ENCODE measurements around the gene ARHGAP15.

ARHGAP15 gene

GRCh38 chr2:143787674-143788073, 658.5 kb downstream of the ARHGAP15 start:
- H3K27ac ChIP-seq (ENCODE audit: low read depth, low read length): no peak overlapping the region
- H3K27me3 ChIP-seq (ENCODE audit: control insufficient read depth, low read length): no peaks in the 10 kb centered on the region
- no peaks in the 10 kb centered on the region for H3K79me2 ChIP-seq (ENCODE audit: control insufficient read depth, low read length)
- TF ChIP-seq EZH2phosphoT487 (IDR thresholded peaks at IDR 0.05; ENCODE audit: borderline replicate concordance, low read length) (no peak), CTCF (IDR thresholded peaks at IDR 0.05; ENCODE audit: low read depth, low read length, poor library complexity, severe bottlenecking) (no peak)
- H3K4me1 ChIP-seq (ENCODE audit: control insufficient read depth, low read length): no peaks in the 10 kb centered on the region
- no peaks in the 10 kb centered on the region for H3F3A ChIP-seq (ENCODE audit: control insufficient read depth, insufficient read depth)
- no peaks in the 10 kb centered on the region for H3K9me3 ChIP-seq (ENCODE audit: control insufficient read depth, insufficient read depth, low read length)
- H3K4me3 ChIP-seq (ENCODE audit: low read length): no peak overlapping the region
- H3K9me2 ChIP-seq (replicated peaks; ENCODE audit: control insufficient read depth, low read length): no peaks in the 10 kb centered on the region
- no peaks in the 10 kb centered on the region for H4K20me1 ChIP-seq (ENCODE audit: control insufficient read depth, insufficient read depth, low read depth, low read length)
- H3K36me3 ChIP-seq (ENCODE audit: control insufficient read depth, low read length): no peaks in the 10 kb centered on the region
- H3K4me2 ChIP-seq (ENCODE audit: low read length): no peak overlapping the region

- H3K4me3 ChIP-seq (ENCODE audit: low read length): no peak overlapping the region
Observed at GRCh38 chr2:143792602-143793001, 663.4 kb downstream of the ARHGAP15 start.

GRCh38 chr2:143793381-143793780, 664.2 kb downstream of the ARHGAP15 start:
- no peaks in the 10 kb centered on the region for H3F3A ChIP-seq (ENCODE audit: control insufficient read depth, insufficient read depth)
- no peak for TF ChIP-seq CTCF (IDR thresholded peaks at IDR 0.05; ENCODE audit: low read depth, low read length, poor library complexity, severe bottlenecking)
- TF ChIP-seq EZH2phosphoT487 (IDR thresholded peaks at IDR 0.05; ENCODE audit: borderline replicate concordance, low read length): no peak

More at GRCh38 chr2:143792602-143793001, 663.4 kb downstream of the ARHGAP15 start:
- Histone ChIP-seq H3K9me3 (ENCODE audit: control insufficient read depth, insufficient read depth, low read length) (no peaks in the 10 kb centered on the region), H3K4me2 (ENCODE audit: low read length) (no peak overlapping the region), H3K36me3 (ENCODE audit: control insufficient read depth, low read length) (no peaks in the 10 kb centered on the region), H3K79me2 (ENCODE audit: control insufficient read depth, low read length) (no peaks in the 10 kb centered on the region), H3K4me1 (ENCODE audit: control insufficient read depth, low read length) (no peaks in the 10 kb centered on the region), H3F3A (ENCODE audit: control insufficient read depth, insufficient read depth) (no peaks in the 10 kb centered on the region), H3K9me2 (replicated peaks; ENCODE audit: control insufficient read depth, low read length) (no peaks in the 10 kb centered on the region), H3K27ac (ENCODE audit: low read depth, low read length) (no peak overlapping the region), H3K27me3 (ENCODE audit: control insufficient read depth, low read length) (no peaks in the 10 kb centered on the region), H4K20me1 (ENCODE audit: control insufficient read depth, insufficient read depth, low read depth, low read length) (no peaks in the 10 kb centered on the region)
- TF ChIP-seq CTCF (IDR thresholded peaks at IDR 0.05; ENCODE audit: low read depth, low read length, poor library complexity, severe bottlenecking): no peak
- no peak for TF ChIP-seq EZH2phosphoT487 (IDR thresholded peaks at IDR 0.05; ENCODE audit: borderline replicate concordance, low read length)

More at GRCh38 chr2:143793381-143793780, 664.2 kb downstream of the ARHGAP15 start:
- Histone ChIP-seq H3K4me1 (ENCODE audit: control insufficient read depth, low read length) (no peaks in the 10 kb centered on the region), H3K36me3 (ENCODE audit: control insufficient read depth, low read length) (no peaks in the 10 kb centered on the region), H3K4me3 (ENCODE audit: low read length) (no peak overlapping the region), H3K27me3 (ENCODE audit: control insufficient read depth, low read length) (no peaks in the 10 kb centered on the region), H3K9me3 (ENCODE audit: control insufficient read depth, insufficient read depth, low read length) (no peaks in the 10 kb centered on the region), H3K79me2 (ENCODE audit: control insufficient read depth, low read length) (no peaks in the 10 kb centered on the region), H4K20me1 (ENCODE audit: control insufficient read depth, insufficient read depth, low read depth, low read length) (no peaks in the 10 kb centered on the region), H3K27ac (ENCODE audit: low read depth, low read length) (no peak overlapping the region), H3K9me2 (replicated peaks; ENCODE audit: control insufficient read depth, low read length) (no peaks in the 10 kb centered on the region), H3K4me2 (ENCODE audit: low read length) (no peak overlapping the region)
